Endodermal cell (in vitro differentiated cells): ENCODE results near the gene KRTAP10-7. TPM values are rescaled to one million over a fixed set of nuclear protein-coding genes. Genes with fewer than 3 reads are reported as not detected.

Experiments
- DNase-seq: peaks from one replicate; pipeline ENCODE4 v3.0.0-alpha.2; 2017
- H3K27ac ChIP-seq: 2 replicates; pipeline ENCODE4 v1.5.1; 2013; ENCODE audit warnings: mild to moderate bottlenecking, low read depth, low read length, moderate library complexity
- H3K27me3 ChIP-seq: 2 replicates; pipeline ENCODE4 v1.6.1; 2013; ENCODE audit warnings: mild to moderate bottlenecking, low read length, moderate library complexity; ENCODE audit not compliant: insufficient read depth, control insufficient read depth, poor library complexity, severe bottlenecking
- H3K36me3 ChIP-seq: 2 replicates; pipeline ENCODE4 v1.7.0; 2013; ENCODE audit warnings: mild to moderate bottlenecking, low read length, moderate library complexity; ENCODE audit not compliant: control insufficient read depth, insufficient read depth
- H3K4me1 ChIP-seq: one replicate; pipeline ENCODE4 v1.7.0; 2013; ENCODE audit warnings: low read length; ENCODE audit not compliant: control insufficient read depth, insufficient read depth
- H3K4me3 ChIP-seq: 2 replicates; pipeline ENCODE4 v1.5.1; 2013; ENCODE audit warnings: mild to moderate bottlenecking, low read length, moderate library complexity
- H3K9ac ChIP-seq: 2 replicates; pipeline ENCODE4 v1.6.1; 2013; ENCODE audit warnings: mild to moderate bottlenecking, low read length, moderate library complexity; ENCODE audit not compliant: poor library complexity, severe bottlenecking; ENCODE audit errors: extremely low read depth
- H3K9me3 ChIP-seq: 2 replicates; pipeline ENCODE4 v1.6.1; 2013; ENCODE audit warnings: mild to moderate bottlenecking, low read length, moderate library complexity; ENCODE audit not compliant: control insufficient read depth
- H3K27ac Mint-ChIP-seq: 2 replicates; pipeline ENCODE4 v1.8.0; 2020; ENCODE audit warnings: mixed read lengths
- H3K27me3 Mint-ChIP-seq: 2 replicates; pipeline ENCODE4 v1.8.0; 2021; ENCODE audit warnings: mild to moderate bottlenecking, mixed read lengths; ENCODE audit not compliant: insufficient read depth
- H3K36me3 Mint-ChIP-seq: 2 replicates; pipeline ENCODE4 v1.8.0; 2020; ENCODE audit warnings: low read depth, mixed read lengths
- H3K4me1 Mint-ChIP-seq: 2 replicates; pipeline ENCODE4 v1.8.0; 2020; ENCODE audit warnings: mixed read lengths
- H3K4me3 Mint-ChIP-seq: 2 replicates; pipeline ENCODE4 v1.8.0; 2020; ENCODE audit warnings: mild to moderate bottlenecking, moderate library complexity, mixed read lengths
- H3K9me3 Mint-ChIP-seq: 2 replicates; pipeline ENCODE4 v1.8.0; 2020; ENCODE audit warnings: mild to moderate bottlenecking, mixed read lengths
- WGBS, 2 experiments: methylation state at CpG; one replicate each; pipeline versions ENCODE4 v1.1.5 to v1.1.7; 2013; ENCODE audit warnings: missing lambda C conversion rate in 2 of 2, mixed read lengths in 1 of 2; ENCODE audit not compliant: insufficient coverage in 1 of 2, insufficient read length in 1 of 2; 5-methylcytosine and 5-hydroxymethylcytosine counted together
- total RNA-seq, 2 donors: library from RNA; stranded (reverse); fragmentation: NEBNext Ultra II Directional in 1 of 2; extraction: Animal tissue kit (Norgen Biotek cat#: 25700) in 1 of 2; gene quantifications; 2 replicates in 1 of 2; 3 replicates in 1 of 2; pipeline ENCODE4 v1.2.1, GENCODE V29; 2021
- TF ChIP-seq, protein P1 (sequence below): fragments of 200-600 bp; sonication (generic); conservative IDR thresholded peaks from 2 replicates; pipeline ENCODE4 v1.5.0; 2021; ENCODE audit warnings: antibody characterized with exemption, mild to moderate bottlenecking

KRTAP10-7 gene
- total RNA-seq, 2 donors from 2014 or later, result not detected

- no peaks in the 10 kb centered on the region for H3K36me3 Mint-ChIP-seq
- no peak overlapping the region for H3K4me3 ChIP-seq
- peaks cover 14% of the 10 kb centered on the region for H3K4me1 Mint-ChIP-seq
- H3K9me3 ChIP-seq, result no peaks in the 10 kb centered on the region
- peaks cover under 1% of the 10 kb centered on the region for H3K27me3 Mint-ChIP-seq
- no peak overlapping the region for H3K27ac ChIP-seq
- DNase-seq, result peak; percentile 39
- WGBS, 2 experiments, result 77 to 95% methylated on average over 4 to 6 of the region's 6 CpGs
- H3K27me3 ChIP-seq, result no peaks in the 10 kb centered on the region
- H3K9me3 Mint-ChIP-seq, result no peaks in the 10 kb centered on the region
- no peak overlapping the region for H3K27ac Mint-ChIP-seq
- TF ChIP-seq, protein P1, sequence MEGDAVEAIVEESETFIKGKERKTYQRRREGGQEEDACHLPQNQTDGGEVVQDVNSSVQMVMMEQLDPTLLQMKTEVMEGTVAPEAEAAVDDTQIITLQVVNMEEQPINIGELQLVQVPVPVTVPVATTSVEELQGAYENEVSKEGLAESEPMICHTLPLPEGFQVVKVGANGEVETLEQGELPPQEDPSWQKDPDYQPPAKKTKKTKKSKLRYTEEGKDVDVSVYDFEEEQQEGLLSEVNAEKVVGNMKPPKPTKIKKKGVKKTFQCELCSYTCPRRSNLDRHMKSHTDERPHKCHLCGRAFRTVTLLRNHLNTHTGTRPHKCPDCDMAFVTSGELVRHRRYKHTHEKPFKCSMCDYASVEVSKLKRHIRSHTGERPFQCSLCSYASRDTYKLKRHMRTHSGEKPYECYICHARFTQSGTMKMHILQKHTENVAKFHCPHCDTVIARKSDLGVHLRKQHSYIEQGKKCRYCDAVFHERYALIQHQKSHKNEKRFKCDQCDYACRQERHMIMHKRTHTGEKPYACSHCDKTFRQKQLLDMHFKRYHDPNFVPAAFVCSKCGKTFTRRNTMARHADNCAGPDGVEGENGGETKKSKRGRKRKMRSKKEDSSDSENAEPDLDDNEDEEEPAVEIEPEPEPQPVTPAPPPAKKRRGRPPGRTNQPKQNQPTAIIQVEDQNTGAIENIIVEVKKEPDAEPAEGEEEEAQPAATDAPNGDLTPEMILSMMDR, result no peak
- no peak overlapping the region for H3K4me3 Mint-ChIP-seq
- no peaks in the 10 kb centered on the region for H3K4me1 ChIP-seq
- no peaks in the 10 kb centered on the region for H3K36me3 ChIP-seq
- H3K9ac ChIP-seq, result no peak overlapping the region
Observed at GRCh38 chr21:44552136-44552535, 48.3 kb upstream of the KRTAP10-7 start.

GRCh38 chr21:44552681-44553080 lies 47.7 kb upstream of the KRTAP10-7 start:
- no peaks in the 10 kb centered on the region for H3K36me3 ChIP-seq
- H3K4me3 ChIP-seq, result no peak overlapping the region
- H3K4me1 ChIP-seq, result no peaks in the 10 kb centered on the region
- Mint-ChIP-seq H3K27ac (no peak overlapping the region), H3K27me3 (no peaks in the 10 kb centered on the region), H3K4me1 (peaks cover 14% of the 10 kb centered on the region), H3K4me3 (no peak overlapping the region), H3K9me3 (no peaks in the 10 kb centered on the region), H3K36me3 (no peaks in the 10 kb centered on the region)
- no peak overlapping the region for H3K9ac ChIP-seq
- DNase-seq, result peak; percentile 52
- TF ChIP-seq, protein P1, result no peak
- WGBS, 2 experiments, result 78 to 83% methylated on average over 9 to 13 of the region's 13 CpGs
- H3K27me3 ChIP-seq, result no peaks in the 10 kb centered on the region
- no peak overlapping the region for H3K27ac ChIP-seq
- H3K9me3 ChIP-seq, result no peaks in the 10 kb centered on the region

- Histone ChIP-seq H3K27ac (no peak overlapping the region), H3K9ac (no peak overlapping the region), H3K9me3 (no peaks in the 10 kb centered on the region), H3K4me1 (no peaks in the 10 kb centered on the region), H3K27me3 (no peaks in the 10 kb centered on the region), H3K36me3 (no peaks in the 10 kb centered on the region), H3K4me3 (no peak overlapping the region)
- H3K27ac Mint-ChIP-seq, result no peak overlapping the region
- no peaks in the 10 kb centered on the region for H3K36me3 Mint-ChIP-seq
- DNase-seq, result peak; percentile 44
- WGBS, 2 experiments, result 92 to 95% methylated on average over 6 to 13 of the region's 13 CpGs
- H3K4me1 Mint-ChIP-seq, result no peaks in the 10 kb centered on the region
- no peaks in the 10 kb centered on the region for H3K9me3 Mint-ChIP-seq
- H3K4me3 Mint-ChIP-seq, result no peak overlapping the region
- TF ChIP-seq, protein P1, result no peak
- no peaks in the 10 kb centered on the region for H3K27me3 Mint-ChIP-seq
Observed at GRCh38 chr21:44555200-44555875, 45.1 kb upstream of the KRTAP10-7 start.
